Panc1 (cell line): ENCODE data around the gene FUS. TPM values are rescaled to one million over a fixed set of nuclear protein-coding genes. Genes with fewer than 3 reads are reported as not detected.
A peak's percentile ranks its signal among the peaks of the same experiment; 100 is the strongest.

Experiments used
- ATAC-seq: fragments of 200-7000 bp; cut with Tn5 transposase; 2 replicates; pipeline ENCODE4 v1.9.1; 2020; ENCODE audit warnings: mild to moderate bottlenecking, moderate library complexity
- BruUV-seq: library from RNA; stranded (reverse); fragments of 400-500 nt; replicated peaks from 2 replicates; lab custom pipeline; 2021; lab: Mats Ljungman, UMichigan
- CTCF ChIA-PET: fragments of 300-600 bp; sonication (Branson Sonifier 250); formaldehyde crosslinking; loops from one replicate; lab custom pipeline; 2022; ENCODE audit warnings: antibody characterized with exemption; lab: Charles Lee
- POLR2A ChIA-PET: fragments of 300-600 bp; sonication (Branson Sonifier 250); formaldehyde crosslinking; loops from one replicate; lab custom pipeline; 2022; ENCODE audit warnings: antibody characterized with exemption; lab: Charles Lee
- DNase-seq: peaks from one replicate; pipeline ENCODE4 v3.0.0-alpha.2; 2010; ENCODE audit warnings: low read depth, low spot score
- H3K27ac ChIP-seq: 2 replicates; pipeline ENCODE4 v1.5.1; 2011; ENCODE audit warnings: mild to moderate bottlenecking, low read length, inconsistent platforms
- H3K27me3 ChIP-seq: fragments of 200-500 bp; sonication (Bioruptor generic); 2 replicates; pipeline ENCODE4 v1.6.0; 2014; ENCODE audit warnings: low read length, inconsistent platforms; ENCODE audit not compliant: control insufficient read depth, insufficient read depth
- H3K36me3 ChIP-seq: fragments of 200-500 bp; sonication (Bioruptor generic); 2 replicates; pipeline ENCODE4 v1.5.1; 2014; ENCODE audit warnings: inconsistent platforms, mild to moderate bottlenecking, low read length, moderate library complexity; ENCODE audit not compliant: control insufficient read depth, insufficient read depth
- H3K4me1 ChIP-seq: 2 replicates; pipeline ENCODE4 v1.5.1; 2011; ENCODE audit warnings: inconsistent platforms, mild to moderate bottlenecking, low read length, moderate library complexity; ENCODE audit not compliant: control insufficient read depth, insufficient read depth
- H3K4me3 ChIP-seq, 2 experiments: 2 replicates each; pipeline ENCODE4 v1.5.1; 2011 to 2012; ENCODE audit warnings: low read depth in 2 of 2, low read length in 2 of 2, mild to moderate bottlenecking in 2 of 2, inconsistent platforms in 1 of 2, moderate library complexity in 1 of 2
- H3K9me3 ChIP-seq: fragments of 200-500 bp; sonication (Bioruptor generic); 2 replicates; pipeline ENCODE4 v1.5.1; 2014; ENCODE audit warnings: low read depth, mild to moderate bottlenecking, inconsistent platforms, low read length, moderate library complexity; ENCODE audit not compliant: control insufficient read depth, insufficient read depth
- CTCF ChIP-seq: fragments of 450-650 bp; IDR thresholded peaks from 2 replicates; pipeline ENCODE4 v1.5.1; 2017; ENCODE audit warnings: mild to moderate bottlenecking
- POLR2AphosphoS5 ChIP-seq: IDR thresholded peaks from 2 replicates; pipeline ENCODE4 v1.6.1; 2012; ENCODE audit warnings: mild to moderate bottlenecking, low read depth, low read length, moderate library complexity
- REST ChIP-seq, 2 experiments: IDR thresholded peaks; 2 replicates each; pipeline ENCODE4 v1.6.1; 2011 to 2012; ENCODE audit warnings: low read depth in 2 of 2, control low read depth in 1 of 2, low read length in 1 of 2, mild to moderate bottlenecking in 1 of 2, moderate library complexity in 1 of 2; ENCODE audit not compliant: insufficient read depth in 1 of 2
- SIN3A ChIP-seq: IDR thresholded peaks from 2 replicates; pipeline ENCODE4 v1.6.1; 2012; ENCODE audit warnings: low read depth, mild to moderate bottlenecking, low read length, moderate library complexity, borderline replicate concordance; ENCODE audit not compliant: insufficient read depth
- TCF7L2 ChIP-seq: IDR thresholded peaks from 2 replicates; pipeline ENCODE4 v1.6.1; 2011; ENCODE audit warnings: mild to moderate bottlenecking, low read depth, low read length, inconsistent platforms
- in situ Hi-C: cut with HindIII; loops from 2 replicates; pipeline ENCODE4 v1.10.0; 2016; ENCODE audit warnings: low sequenced_read_pairs, low pct_unique_long_range_greater_than_20kb
- intact Hi-C: fragments of 100-400 bp; cut with micrococcal nuclease; formaldehyde crosslinking; loops from one replicate; pipeline ENCODE4 v1.10.0; 2022; ENCODE audit not compliant: unreplicated experiment
- total RNA-seq: library from RNA; stranded (reverse); gene quantifications from one replicate; pipeline ENCODE4 v1.2.1, GENCODE V29; 2021; ENCODE audit not compliant: unreplicated experiment

Gene FUS
- total RNA-seq, 1 experiment from 2014 or later = 441 TPM

- no TSS peak for BruUV-seq
- ChIA-PET CTCF (interaction anchor here (0.5 to 1.4 kb wide), 6 partner anchors 10 to 190 kb away, joined by 3 to 12 read pairs (median 3); no protein-coding TSS in a partner anchor), POLR2A (interaction anchor here (1.4 kb wide), 1 partner anchor 26 kb away, joined by 9 read pairs; the partner anchor contains the start of gene KAT8)
- Histone ChIP-seq H3K9me3 (no peaks in the 10 kb centered on the region), H3K4me3 (peak overlapping the region; percentile 40 to 43), H3K36me3 (no peaks in the 10 kb centered on the region), H3K27ac (0 out of 2 replicates have a peak overlapping the region, but pooled peaks have one; percentile 34), H3K27me3 (no peaks in the 10 kb centered on the region), H3K4me1 (peaks cover 16% of the 10 kb centered on the region)
- in situ Hi-C loops = no loop called here
- intact Hi-C loops = no loop called here
- no peak for DNase-seq
- ATAC-seq = no peak
- TF ChIP-seq POLR2AphosphoS5 (no peak), CTCF (no peak), TCF7L2 (no peak), REST (IDR thresholded peaks at IDR 0.05; ENCODE audit: insufficient read depth in 1 of 2, low read depth in 2 of 2, low read length in 1 of 2) (no peak), SIN3A (no peak)
Measured at GRCh38 chr16:31143011-31143693, 36.8 kb upstream of the FUS start.

GRCh38 chr16:31143694-31144148, 36.2 kb upstream of the FUS start:
- peaks cover 11% of the 10 kb centered on the region for H3K4me1 ChIP-seq
- in situ Hi-C loops = no loop called here

More at GRCh38 chr16:31143694-31144148, 36.2 kb upstream of the FUS start:
- intact Hi-C loops = no loop called here
- Histone ChIP-seq H3K36me3 (no peaks in the 10 kb centered on the region), H3K9me3 (no peaks in the 10 kb centered on the region), H3K27ac (no peak overlapping the region), H3K4me3 (no peak overlapping the region), H3K27me3 (no peaks in the 10 kb centered on the region)
- ATAC-seq = no peak
- no peak for DNase-seq
- TF ChIP-seq CTCF (no peak), REST (IDR thresholded peaks at IDR 0.05; ENCODE audit: insufficient read depth in 1 of 2, low read depth in 2 of 2, low read length in 1 of 2) (no peak), POLR2AphosphoS5 (no peak), TCF7L2 (no peak), SIN3A (no peak)
- no TSS peak for BruUV-seq
- POLR2A ChIA-PET = no interaction called here
- CTCF ChIA-PET = interaction anchor here (0.7 kb wide), 1 partner anchor 22 kb away, joined by 3 read pairs; no protein-coding TSS in a partner anchor
